GM19238 (cell line): ENCODE results near the gene TMEM238.
"Not testable (repeated sequence)": the region's sequence is repeated elsewhere in the genome, so short reads cannot be mapped to it uniquely, and the experiment has no call there.

Experiments used
- DNase-seq: peaks from one replicate; pipeline ENCODE4 v3.0.0; 2011; ENCODE audit warnings: low spot score; ENCODE audit not compliant: insufficient read length

Gene TMEM238

GRCh38 chr19:55341171-55341588 lies 42.9 kb downstream of the TMEM238 start:
- peak; percentile 92 for DNase-seq

DNA sequence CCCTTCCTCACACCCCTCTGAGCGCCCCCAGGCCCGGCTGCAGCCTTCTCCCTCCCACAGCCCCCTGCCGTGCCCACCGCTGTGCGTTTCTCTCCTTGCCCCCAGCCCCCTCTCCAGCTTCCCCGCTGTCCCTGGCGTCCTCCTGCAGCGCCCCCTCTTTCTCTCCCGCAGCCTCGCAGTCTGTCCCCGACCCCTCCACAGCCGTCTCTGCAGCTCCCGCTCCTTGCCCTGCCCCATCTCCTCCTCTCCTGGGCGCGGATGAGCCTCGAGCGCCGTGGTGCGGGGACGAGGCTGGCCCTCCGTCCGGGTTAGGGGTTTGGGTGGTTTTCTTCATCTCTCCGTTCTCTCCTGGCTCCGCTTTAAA lies 43.3 kb downstream of the TMEM238 start:
- DNase-seq: no peak

DNA sequence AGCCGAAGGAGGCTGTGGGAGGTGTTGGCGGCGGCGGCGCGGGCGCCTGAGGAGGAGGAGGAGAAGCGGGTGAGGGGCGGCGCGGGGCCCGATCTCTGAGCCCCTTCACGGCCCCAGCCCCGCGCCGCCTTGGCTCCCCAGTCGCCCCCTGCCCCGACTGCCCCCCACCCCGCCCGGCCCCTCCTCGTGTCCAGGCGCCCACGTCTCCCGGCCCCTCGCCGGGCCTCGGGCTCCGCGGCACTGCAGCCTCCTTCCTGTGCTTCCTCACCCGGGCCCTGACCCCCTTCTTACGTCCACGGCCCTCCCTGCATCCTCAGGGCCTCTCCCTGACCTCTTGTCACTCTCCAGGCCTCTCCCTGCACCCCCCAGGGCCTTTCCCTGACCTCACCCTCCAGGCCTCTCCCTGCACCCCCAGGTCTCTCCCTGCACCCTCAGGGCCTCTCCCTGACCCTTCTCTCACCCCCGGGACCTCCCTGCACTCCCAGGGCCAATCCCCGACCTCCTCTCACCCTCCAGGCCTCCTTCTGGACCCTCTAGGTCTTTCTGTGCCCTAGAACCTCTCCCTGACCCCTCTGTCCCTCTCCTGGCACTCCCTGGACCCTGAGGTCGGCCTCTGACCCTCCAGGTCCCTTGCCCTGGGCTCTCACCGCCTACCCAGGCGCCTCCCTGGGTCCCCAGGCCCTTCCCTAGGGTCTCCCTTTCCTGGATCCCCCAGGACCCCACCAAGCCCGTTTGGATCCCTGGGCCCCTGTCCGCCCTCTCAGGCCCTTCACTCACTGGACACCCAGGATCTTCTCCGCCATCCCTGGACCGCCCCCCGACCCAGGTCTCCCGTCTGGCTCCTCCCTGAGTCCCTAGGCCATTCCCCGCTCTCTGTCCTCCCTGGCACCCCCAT lies 44.0 kb downstream of the TMEM238 start:
- no peak for DNase-seq

GRCh38 chr19:55339105-55339888 lies 44.8 kb downstream of the TMEM238 start, which contains the start of gene KMT5C:
KMT5C (plus strand) TSS chr19:55339876; CDS start chr19:55341937, 2,061 bp downstream.
- peak; percentile 99 for DNase-seq

DNA sequence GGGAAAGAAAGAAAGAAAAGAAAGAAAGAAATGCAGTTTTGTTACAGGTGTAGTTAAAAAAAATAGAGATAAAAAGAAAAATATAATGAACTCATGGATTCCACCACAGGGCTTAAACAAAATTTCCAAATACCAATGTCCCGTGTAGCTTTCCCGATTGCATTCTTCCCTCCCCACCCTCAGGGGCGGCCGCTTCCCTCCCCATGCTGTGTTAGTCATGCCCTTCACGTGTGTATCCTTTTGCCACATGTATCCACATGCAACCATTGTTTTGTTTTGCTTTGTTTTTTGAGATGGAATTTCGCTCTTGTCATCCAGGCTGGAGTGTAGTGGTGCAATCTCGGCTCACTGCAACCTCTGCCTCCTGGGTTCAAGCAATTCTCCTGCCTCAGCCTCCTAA lies 48.0 kb downstream of the TMEM238 start:
- DNase-seq: no peak

GRCh38 chr19:55333870-55334269 lies 50.2 kb downstream of the TMEM238 start:
- no peak for DNase-seq

DNA sequence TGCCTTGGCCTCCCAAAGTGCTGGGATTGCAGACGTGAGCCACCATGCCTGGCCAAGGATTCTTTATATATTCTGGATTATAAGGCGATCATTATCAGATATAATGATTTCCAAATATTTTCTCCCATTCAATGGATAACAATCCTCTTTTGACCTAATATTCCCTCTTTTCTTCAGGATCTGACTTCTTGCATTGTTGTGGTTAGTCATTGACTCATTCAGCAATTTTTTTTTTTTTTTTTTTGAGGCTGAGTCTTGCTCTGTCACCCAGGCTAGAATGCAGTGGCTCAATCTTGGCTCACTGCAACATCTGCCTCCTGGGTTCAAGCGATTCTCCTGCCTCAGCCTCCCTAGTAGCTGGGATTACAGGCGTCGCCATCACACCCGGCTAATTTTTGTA lies 54.3 kb downstream of the TMEM238 start:
- DNase-seq: not testable (repeated sequence)
